ENCODE measurements around the gene C20orf144.
"Not testable (repeated sequence)": the region's sequence is repeated elsewhere in the genome, so short reads cannot be mapped to it uniquely, and the experiment has no call there.

Gene C20orf144

GRCh38 chr20:33662172-33662571 lies at the start of gene C20orf144:
TSS of gene C20orf144 (plus strand) at chr20:33662327. CDS start at chr20:33662346, 19 bp downstream.
- DNase-seq (ENCODE audit: low spot score) (no peak), FAIRE-seq (no peak)

GRCh38 chr20:33621717-33622400 lies 40.3 kb upstream of the C20orf144 start:
- DNase-seq (ENCODE audit: low spot score) (no peak), FAIRE-seq (no peak)

GRCh38 chr20:33622705-33623365 lies 39.3 kb upstream of the C20orf144 start:
- DNase-seq (ENCODE audit: low spot score) (no peak), FAIRE-seq (no peak)

GRCh38 chr20:33624399-33624798 lies 37.7 kb upstream of the C20orf144 start:
- FAIRE-seq (no peak), DNase-seq (ENCODE audit: low spot score) (no peak)

- no peak for DNase-seq (ENCODE audit: low spot score)
- FAIRE-seq: no peak
Observed at GRCh38 chr20:33626190-33626589, 35.9 kb upstream of the C20orf144 start.

- DNase-seq (ENCODE audit: low spot score) (no peak), FAIRE-seq (no peak)
Observed at GRCh38 chr20:33627577-33628216, 34.4 kb upstream of the C20orf144 start.

GRCh38 chr20:33629533-33629932 lies 32.6 kb upstream of the C20orf144 start:
- DNase-seq (ENCODE audit: low spot score): no peak
- no peak for FAIRE-seq

GRCh38 chr20:33629979-33630378 lies 32.1 kb upstream of the C20orf144 start:
- FAIRE-seq (no peak), DNase-seq (ENCODE audit: low spot score) (no peak)

- DNase-seq (ENCODE audit: low spot score) (no peak), FAIRE-seq (no peak)
Observed at GRCh38 chr20:33630507-33630906, 31.6 kb upstream of the C20orf144 start.

GRCh38 chr20:33631910-33632309 lies 30.2 kb upstream of the C20orf144 start:
- not testable (repeated sequence) for DNase-seq (ENCODE audit: low spot score)

GRCh38 chr20:33635341-33635740 lies 26.8 kb upstream of the C20orf144 start:
- DNase-seq (ENCODE audit: low spot score) (no peak), FAIRE-seq (no peak)

More at GRCh38 chr20:33631910-33632309, 30.2 kb upstream of the C20orf144 start:
- FAIRE-seq: not testable (repeated sequence)

GRCh38 chr20:33636776-33637175 lies 25.4 kb upstream of the C20orf144 start:
- FAIRE-seq: no peak
- no peak for DNase-seq (ENCODE audit: low spot score)

GRCh38 chr20:33640287-33640686 lies 21.8 kb upstream of the C20orf144 start:
- no peak for FAIRE-seq
- no peak for DNase-seq (ENCODE audit: low spot score)

GRCh38 chr20:33644313-33645071 lies 17.6 kb upstream of the C20orf144 start:
- no peak for FAIRE-seq
- DNase-seq (ENCODE audit: low spot score): no peak

- FAIRE-seq (no peak), DNase-seq (ENCODE audit: low spot score) (no peak)
Observed at GRCh38 chr20:33645072-33645358, 17.1 kb upstream of the C20orf144 start.

GRCh38 chr20:33645396-33645795 lies 16.7 kb upstream of the C20orf144 start:
- no peak for DNase-seq (ENCODE audit: low spot score)
- FAIRE-seq: no peak

GRCh38 chr20:33646191-33646590 lies 15.9 kb upstream of the C20orf144 start:
- DNase-seq (ENCODE audit: low spot score) (no peak), FAIRE-seq (no peak)

- not testable (repeated sequence) for DNase-seq (ENCODE audit: low spot score); FAIRE-seq
Observed at GRCh38 chr20:33646959-33647602, 15.0 kb upstream of the C20orf144 start.

GRCh38 chr20:33647603-33648395 lies 14.3 kb upstream of the C20orf144 start:
- no peak for FAIRE-seq
- no peak for DNase-seq (ENCODE audit: low spot score)

GRCh38 chr20:33648396-33649004 lies 13.6 kb upstream of the C20orf144 start:
- DNase-seq (ENCODE audit: low spot score) (no peak), FAIRE-seq (no peak)

Data from urothelium cell line (cell line).